ENCODE results near the gene C1QTNF6.

C1QTNF6 gene

GRCh38 chr22:37146051-37146385 lies 42.0 kb downstream of the C1QTNF6 start:
- no peaks in the 10 kb centered on the region for H3K36me3 ChIP-seq
- no peak for TF ChIP-seq Cebpa-rat (IDR thresholded peaks at IDR 0.05)
- 0 out of 2 replicates have a peak overlapping the region, but pooled peaks have one; percentile 45 for H3K9ac ChIP-seq
- peak overlapping the region; percentile 88 for H3K4me2 ChIP-seq
- no peaks in the 10 kb centered on the region for H3K27me3 ChIP-seq
- peaks cover 75% of the 10 kb centered on the region for H3K4me1 ChIP-seq
- H3K9me3 ChIP-seq: no peaks in the 10 kb centered on the region
- H3K27ac ChIP-seq: 0 out of 2 replicates have a peak overlapping the region, but pooled peaks have one; percentile 38
- H3K4me3 ChIP-seq: no peak overlapping the region
- no peaks in the 10 kb centered on the region for H4K20me1 ChIP-seq

GRCh38 chr22:37145180-37146050 lies 42.6 kb downstream of the C1QTNF6 start:
- H3K9ac ChIP-seq: peak overlapping the region; percentile 45; the same call in 1 of the 2 replicates
- no peaks in the 10 kb centered on the region for H3K9me3 ChIP-seq
- 0 out of 2 replicates have a peak overlapping the region, but pooled peaks have one; percentile 38 for H3K27ac ChIP-seq
- H3K4me1 ChIP-seq: peaks cover 78% of the 10 kb centered on the region
- no peaks in the 10 kb centered on the region for H3K36me3 ChIP-seq
- no peak overlapping the region for H3K4me3 ChIP-seq
- H4K20me1 ChIP-seq: no peaks in the 10 kb centered on the region
- no peak for TF ChIP-seq Cebpa-rat (IDR thresholded peaks at IDR 0.05)
- peak overlapping the region; percentile 88 for H3K4me2 ChIP-seq
- no peaks in the 10 kb centered on the region for H3K27me3 ChIP-seq

- H3K4me2 ChIP-seq: peak overlapping the region; percentile 88; the same call in 1 of the 2 replicates
- H3K9me3 ChIP-seq: no peaks in the 10 kb centered on the region
- TF ChIP-seq Cebpa-rat (IDR thresholded peaks at IDR 0.05): no peak
- H3K4me3 ChIP-seq: no peak overlapping the region
- H3K9ac ChIP-seq: no peak overlapping the region
- H3K27me3 ChIP-seq: no peaks in the 10 kb centered on the region
- H3K36me3 ChIP-seq: no peaks in the 10 kb centered on the region
- H3K27ac ChIP-seq: no peak overlapping the region
- no peaks in the 10 kb centered on the region for H4K20me1 ChIP-seq
- H3K4me1 ChIP-seq: peaks cover 66% of the 10 kb centered on the region
These were observed 43.9 kb downstream of the C1QTNF6 start for GRCh38 chr22:37144180-37144554.

GRCh38 chr22:37141971-37142370 lies 46.1 kb downstream of the C1QTNF6 start:
- Histone ChIP-seq H3K9me3 (no peaks in the 10 kb centered on the region), H3K27ac (no peak overlapping the region), H3K4me3 (no peak overlapping the region), H3K36me3 (no peaks in the 10 kb centered on the region), H3K4me1 (peaks cover 44% of the 10 kb centered on the region), H3K4me2 (no peak overlapping the region), H3K9ac (no peak overlapping the region), H3K27me3 (no peaks in the 10 kb centered on the region), H4K20me1 (no peaks in the 10 kb centered on the region)
- no peak for TF ChIP-seq Cebpa-rat (IDR thresholded peaks at IDR 0.05)

- no peak overlapping the region for H3K9ac ChIP-seq
- TF ChIP-seq Cebpa-rat (IDR thresholded peaks at IDR 0.05): no peak
- 0 out of 2 replicates have a peak overlapping the region, but pooled peaks have one; percentile 13 for H3K27ac ChIP-seq
- no peaks in the 10 kb centered on the region for H4K20me1 ChIP-seq
- H3K4me3 ChIP-seq: no peak overlapping the region
- H3K36me3 ChIP-seq: no peaks in the 10 kb centered on the region
- peaks cover 41% of the 10 kb centered on the region for H3K4me1 ChIP-seq
- no peak overlapping the region for H3K4me2 ChIP-seq
- no peaks in the 10 kb centered on the region for H3K27me3 ChIP-seq
- H3K9me3 ChIP-seq: no peaks in the 10 kb centered on the region
These were observed 46.6 kb downstream of the C1QTNF6 start for GRCh38 chr22:37141476-37141875.

GRCh38 chr22:37140686-37141323 lies 47.2 kb downstream of the C1QTNF6 start:
- H4K20me1 ChIP-seq: no peaks in the 10 kb centered on the region
- no peaks in the 10 kb centered on the region for H3K27me3 ChIP-seq
- H3K4me1 ChIP-seq: peaks cover 34% of the 10 kb centered on the region
- H3K27ac ChIP-seq: no peak overlapping the region
- no peak overlapping the region for H3K9ac ChIP-seq
- no peak for TF ChIP-seq Cebpa-rat (IDR thresholded peaks at IDR 0.05)
- H3K4me2 ChIP-seq: no peak overlapping the region
- no peaks in the 10 kb centered on the region for H3K9me3 ChIP-seq
- no peaks in the 10 kb centered on the region for H3K36me3 ChIP-seq
- no peak overlapping the region for H3K4me3 ChIP-seq

GRCh38 chr22:37139762-37140161 lies 48.3 kb downstream of the C1QTNF6 start:
- Histone ChIP-seq H4K20me1 (no peaks in the 10 kb centered on the region), H3K4me3 (no peak overlapping the region), H3K4me1 (peaks cover 24% of the 10 kb centered on the region), H3K27me3 (no peaks in the 10 kb centered on the region), H3K9ac (no peak overlapping the region), H3K4me2 (no peak overlapping the region), H3K36me3 (no peaks in the 10 kb centered on the region), H3K27ac (no peak overlapping the region), H3K9me3 (no peaks in the 10 kb centered on the region)
- TF ChIP-seq Cebpa-rat (IDR thresholded peaks at IDR 0.05): no peak

- Histone ChIP-seq H3K4me2 (no peak overlapping the region), H3K4me3 (no peak overlapping the region), H3K27me3 (no peaks in the 10 kb centered on the region)
These were observed 49.0 kb downstream of the C1QTNF6 start for GRCh38 chr22:37138849-37139561.

GRCh38 chr22:37137903-37138665 lies 50.0 kb downstream of the C1QTNF6 start:
- H3K4me3 ChIP-seq: no peak overlapping the region
- H3K27ac ChIP-seq: no peak overlapping the region
- no peak for TF ChIP-seq Cebpa-rat (IDR thresholded peaks at IDR 0.05)
- H3K36me3 ChIP-seq: no peaks in the 10 kb centered on the region
- H3K27me3 ChIP-seq: no peaks in the 10 kb centered on the region
- no peak overlapping the region for H3K4me2 ChIP-seq
- no peaks in the 10 kb centered on the region for H4K20me1 ChIP-seq
- no peak overlapping the region for H3K9ac ChIP-seq
- no peaks in the 10 kb centered on the region for H3K9me3 ChIP-seq
- peaks cover 20% of the 10 kb centered on the region for H3K4me1 ChIP-seq

More at GRCh38 chr22:37138849-37139561, 49.0 kb downstream of the C1QTNF6 start:
- H3K4me1 ChIP-seq: peaks cover 16% of the 10 kb centered on the region
- H3K9me3 ChIP-seq: no peaks in the 10 kb centered on the region
- H3K36me3 ChIP-seq: no peaks in the 10 kb centered on the region
- H3K9ac ChIP-seq: no peak overlapping the region
- H3K27ac ChIP-seq: no peak overlapping the region
- H4K20me1 ChIP-seq: no peaks in the 10 kb centered on the region
- TF ChIP-seq Cebpa-rat (IDR thresholded peaks at IDR 0.05): no peak
